HCT116 (cell line): ENCODE results near the gene NOTUM. TPM values are rescaled to one million over a fixed set of nuclear protein-coding genes. Genes with fewer than 3 reads are reported as not detected.

Experiments
- ATAC-seq: fragments of 200-7000 bp; cut with Tn5 transposase; 2 replicates; pipeline ENCODE4 v1.9.1; 2020; ENCODE audit warnings: mild to moderate bottlenecking, moderate library complexity
- BruUV-seq: library from RNA; stranded (reverse); fragments of 400-500 nt; replicated peaks from 2 replicates; lab custom pipeline; 2021; lab: Mats Ljungman, UMichigan
- CTCF ChIA-PET: fragments of 300-600 bp; sonication (Branson Sonifier 250); formaldehyde crosslinking; loops from one replicate; lab custom pipeline; 2021; ENCODE audit warnings: antibody characterized with exemption; lab: Charles Lee
- POLR2A ChIA-PET: fragments of 300-600, 350-600 bp; sonication (Branson Sonifier 250); formaldehyde crosslinking; loops from one replicate; lab custom pipeline; 2021; ENCODE audit warnings: antibody characterized with exemption; lab: Charles Lee
- RAD21 ChIA-PET, 2 experiments: fragments of 300-600 bp; sonication (Branson Sonifier 250); formaldehyde crosslinking; loops; one replicate each; lab custom pipeline; 2023; ENCODE audit warnings: low total read pairs in 2 of 2; ENCODE audit not compliant: uncharacterized antibody in 2 of 2, unreplicated experiment in 2 of 2, low non-redundant PET in 1 of 2; lab: Charles Lee
- DNase-seq: peaks from one replicate; pipeline ENCODE4 v3.0.0-alpha.2; 2010; ENCODE audit warnings: low read depth, low spot score
- H2AFZ ChIP-seq: fragments of 200-600 bp; shearing (Covaris generic), sonication (generic); 2 replicates; pipeline ENCODE4 v1.6.1; 2017; ENCODE audit warnings: low read depth, mixed run types, mixed read lengths, antibody characterized with exemption, low read length; ENCODE audit not compliant: poor library complexity, severe bottlenecking
- H3K27ac ChIP-seq: 2 replicates; pipeline ENCODE4 v1.5.1; 2012; ENCODE audit warnings: low read depth, low read length
- H3K27me3 ChIP-seq: fragments of 200-600 bp; sonication (generic); 2 replicates; pipeline ENCODE4 v1.6.1; 2016; ENCODE audit warnings: mixed run types, low read length, mixed read lengths; ENCODE audit not compliant: insufficient read depth
- H3K36me3 ChIP-seq, 2 experiments: fragments of 200-500 bp in 1 of 2; fragments of 200-600 bp in 1 of 2; sonication (Bioruptor generic) in 1 of 2; sonication (generic) in 1 of 2; 2 replicates each; pipeline versions ENCODE4 v1.5.1 to v1.6.1; 2014 to 2016; ENCODE audit warnings: low read length in 2 of 2, inconsistent platforms in 1 of 2, mixed read lengths in 1 of 2, mixed run types in 1 of 2; ENCODE audit not compliant: insufficient read depth in 2 of 2, control insufficient read depth in 1 of 2
- H3K4me1 ChIP-seq, 2 experiments: fragments of 200-600 bp in 1 of 2; sonication (generic) in 1 of 2; 2 replicates each; pipeline versions ENCODE4 v1.5.1 to v1.6.1; 2012 to 2017; ENCODE audit warnings: low read length in 2 of 2, inconsistent platforms in 1 of 2, mild to moderate bottlenecking in 1 of 2, mixed read lengths in 1 of 2, mixed run types in 1 of 2, moderate library complexity in 1 of 2; ENCODE audit not compliant: insufficient read depth in 2 of 2, control insufficient read depth in 1 of 2
- H3K4me2 ChIP-seq: fragments of 200-600 bp; sonication (generic); 2 replicates; pipeline ENCODE4 v1.6.1; 2017; ENCODE audit warnings: mixed run types, low read length, mixed read lengths
- H3K4me3 ChIP-seq, 2 experiments: fragments of 200-600 bp in 1 of 2; sonication (generic) in 1 of 2; replicated peaks in 1 of 2; 2 replicates each; pipeline ENCODE4 v1.5.1; 2011 to 2016; ENCODE audit warnings: low read length in 2 of 2, control low read depth in 1 of 2, low read depth in 1 of 2, mild to moderate bottlenecking in 1 of 2, mixed read lengths in 1 of 2, mixed run types in 1 of 2
- H3K79me2 ChIP-seq: fragments of 200-600 bp; sonication (generic); 2 replicates; pipeline ENCODE4 v1.6.1; 2017; ENCODE audit warnings: mild to moderate bottlenecking, mixed run types, low read length, moderate library complexity, mixed read lengths; ENCODE audit not compliant: insufficient read depth
- H3K9ac ChIP-seq: fragments of 200-600 bp; sonication (generic); 2 replicates; pipeline ENCODE4 v1.6.1; 2016; ENCODE audit warnings: low read length, mixed read lengths
- H3K9me2 ChIP-seq: fragments of 200-600 bp; sonication (generic), shearing (Covaris generic); 2 replicates; pipeline ENCODE4 v1.6.1; 2017; ENCODE audit warnings: mixed run types, mild to moderate bottlenecking, moderate library complexity; ENCODE audit not compliant: insufficient read depth
- H3K9me3 ChIP-seq, 2 experiments: fragments of 200-500 bp in 1 of 2; fragments of 200-600 bp in 1 of 2; sonication (Bioruptor generic) in 1 of 2; sonication (generic) in 1 of 2; 2 replicates each; pipeline ENCODE4 v1.6.1; 2014 to 2017; ENCODE audit warnings: low read length in 2 of 2, mixed read lengths in 2 of 2, inconsistent platforms in 1 of 2, low read depth in 1 of 2, mild to moderate bottlenecking in 1 of 2, mixed run types in 1 of 2, moderate library complexity in 1 of 2; ENCODE audit not compliant: control insufficient read depth in 1 of 2, insufficient read depth in 1 of 2
- H4K20me1 ChIP-seq: fragments of 200-600 bp; sonication (generic), shearing (Covaris generic); 2 replicates; pipeline ENCODE4 v1.6.1; 2017; ENCODE audit warnings: mixed run types, mild to moderate bottlenecking, moderate library complexity; ENCODE audit not compliant: insufficient read depth
- CBX3 ChIP-seq: IDR thresholded peaks from 2 replicates; pipeline ENCODE4 v1.6.1; 2012; ENCODE audit warnings: low read depth
- CEBPB ChIP-seq: IDR thresholded peaks from 2 replicates; pipeline ENCODE4 v1.6.1; 2012; ENCODE audit warnings: low read depth
- ELF1 ChIP-seq: IDR thresholded peaks from 2 replicates; pipeline ENCODE4 v1.6.1; 2012; ENCODE audit warnings: low read depth, borderline replicate concordance
- EZH2 ChIP-seq: fragments of 200-600 bp; sonication (generic); IDR thresholded peaks from 2 replicates; pipeline ENCODE4 v1.6.1; 2017; ENCODE audit warnings: antibody characterized with exemption, mixed run types
- EZH2phosphoT487 ChIP-seq: fragments of 200-600 bp; IDR thresholded peaks from 2 replicates; pipeline ENCODE4 v1.6.1; 2018; ENCODE audit warnings: antibody characterized with exemption, borderline replicate concordance
- FOSL1 ChIP-seq: IDR thresholded peaks from 2 replicates; pipeline ENCODE4 v1.6.1; 2012; ENCODE audit warnings: low read depth
- JUND ChIP-seq: IDR thresholded peaks from 2 replicates; pipeline ENCODE4 v1.6.1; 2012
- POLR2A ChIP-seq: IDR thresholded peaks from 2 replicates; pipeline ENCODE4 v1.7.0; 2011; ENCODE audit warnings: borderline replicate concordance; ENCODE audit not compliant: insufficient read depth, insufficient read length; ENCODE audit errors: extremely low read depth
- POLR2AphosphoS5 ChIP-seq: IDR thresholded peaks from 2 replicates; pipeline ENCODE4 v1.6.1; 2011; ENCODE audit warnings: mild to moderate bottlenecking, low read depth, low read length, moderate library complexity
- SIN3A ChIP-seq: IDR thresholded peaks from 2 replicates; pipeline ENCODE4 v1.6.1; 2012; ENCODE audit warnings: low read depth
- TCF7L2 ChIP-seq: IDR thresholded peaks from 2 replicates; pipeline ENCODE4 v1.7.0; 2011; ENCODE audit warnings: borderline replicate concordance, inconsistent platforms; ENCODE audit not compliant: insufficient read depth, insufficient read length; ENCODE audit errors: extremely low read depth
- ZBTB33 ChIP-seq: IDR thresholded peaks from 2 replicates; pipeline ENCODE4 v1.6.1; 2011; ENCODE audit warnings: mild to moderate bottlenecking, low read length, moderate library complexity; ENCODE audit not compliant: insufficient replicate concordance; ENCODE audit errors: extremely low read depth
- ZFX ChIP-seq: fragments of 450-650 bp; IDR thresholded peaks from 2 replicates; pipeline ENCODE4 v1.6.1; 2017
- ZNF274 ChIP-seq: fragments of 200-500 bp; sonication (Bioruptor generic); IDR thresholded peaks from 2 replicates; pipeline ENCODE4 v1.6.1; 2014; ENCODE audit warnings: mild to moderate bottlenecking, low read depth, low read length, inconsistent platforms
- intact Hi-C: fragments of 100-400 bp; cut with micrococcal nuclease; formaldehyde crosslinking; loops from 2 replicates; pipeline ENCODE4 v1.10.0; 2022
- total RNA-seq: library from RNA; stranded (reverse); gene quantifications from one replicate; pipeline ENCODE4 v1.2.1, GENCODE V29; 2021; ENCODE audit not compliant: unreplicated experiment
- TF ChIP-seq, protein P1 (sequence below), 3 experiments: fragments of 200-600 bp in 1 of 3; sonication (generic) in 1 of 3; IDR thresholded peaks in 2 of 3; conservative IDR thresholded peaks in 1 of 3; 2 replicates each; pipeline ENCODE4 v1.5.1; 2012 to 2017; ENCODE audit warnings: low read depth in 2 of 3, low read length in 2 of 3, antibody characterized with exemption in 1 of 3, borderline replicate concordance in 1 of 3, control low read depth in 1 of 3, mild to moderate bottlenecking in 1 of 3, mixed read lengths in 1 of 3, mixed run types in 1 of 3, moderate library complexity in 1 of 3; ENCODE audit not compliant: insufficient read depth in 1 of 3
- TF ChIP-seq, protein P2 (sequence below): IDR thresholded peaks from 2 replicates; pipeline ENCODE4 v1.6.1; 2012; ENCODE audit warnings: low read depth
- TF ChIP-seq, protein P3 (sequence below): IDR thresholded peaks from 2 replicates; pipeline ENCODE4 v1.6.1; 2012
- TF ChIP-seq, protein P4 (sequence below): IDR thresholded peaks from 2 replicates; pipeline ENCODE4 v1.6.1; 2012

The NOTUM gene
- total RNA-seq, 1 experiment from 2014 or later: 12.5 TPM

DNA sequence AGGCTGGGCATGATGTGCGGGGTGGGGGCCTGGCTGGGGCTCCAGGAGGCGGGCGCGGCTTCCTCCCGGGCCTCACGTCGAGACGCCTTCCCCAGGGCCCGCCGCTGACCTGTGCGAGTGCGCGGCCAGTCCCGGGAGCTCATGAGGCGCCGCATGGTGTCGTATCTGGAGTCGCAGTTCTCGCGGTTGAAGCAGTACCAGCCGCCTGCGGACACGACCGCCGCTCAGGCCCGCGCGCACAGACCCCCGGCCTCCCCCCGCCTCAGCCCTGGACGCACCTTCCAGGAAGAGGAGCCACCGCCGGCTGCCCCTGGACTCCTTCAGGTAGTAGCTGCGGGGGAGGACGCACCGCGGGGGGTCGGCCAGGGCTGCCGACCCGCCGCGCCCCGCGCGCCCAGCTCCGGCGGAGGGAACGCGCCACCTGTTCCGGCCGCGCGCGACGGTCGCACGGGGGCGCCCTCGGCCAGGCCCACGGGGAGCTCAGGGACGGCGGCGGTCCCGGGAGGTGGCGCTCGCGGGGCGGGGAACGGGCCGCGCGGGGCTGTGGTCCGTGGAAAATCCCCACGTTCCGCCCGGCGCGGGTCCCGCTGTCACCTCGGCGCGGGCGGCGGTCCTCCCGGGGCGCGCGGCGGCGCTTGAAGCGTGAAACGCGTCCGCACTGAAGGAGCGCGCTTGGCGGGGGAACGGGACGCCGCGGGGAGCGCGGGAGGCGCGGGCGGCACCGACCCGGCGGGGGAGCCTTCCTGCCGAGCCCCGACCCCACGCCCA lies 1.4 kb downstream of the NOTUM start:
- BruUV-seq: no TSS peak
- peak; percentile 77 for ATAC-seq
- RAD21 ChIA-PET: interaction anchor here (1.0 to 2.4 kb wide), 4 partner anchors 62 to 78 kb away, joined by 3 to 50 read pairs (median 25); partner anchors contain the start of genes CENPX (in 2 of the 2), LRRC45 (in 2 of the 2) and DCXR (in 1 of the 2)
- TF ChIP-seq FOSL1 (no peak), POLR2A (no peak), EZH2phosphoT487 (no peak), ZFX (peak; percentile 24; the same call in 1 of the 2 replicates), ZNF274 (no peak), ZBTB33 (no peak), JUND (no peak), EZH2 (no peak), SIN3A (no peak), CEBPB (no peak), TCF7L2 (no peak), CBX3 (no peak), POLR2AphosphoS5 (0 out of 2 replicates have a peak, but pooled peaks have one; percentile 34), ELF1 (no peak)
- TF ChIP-seq, protein P1, sequence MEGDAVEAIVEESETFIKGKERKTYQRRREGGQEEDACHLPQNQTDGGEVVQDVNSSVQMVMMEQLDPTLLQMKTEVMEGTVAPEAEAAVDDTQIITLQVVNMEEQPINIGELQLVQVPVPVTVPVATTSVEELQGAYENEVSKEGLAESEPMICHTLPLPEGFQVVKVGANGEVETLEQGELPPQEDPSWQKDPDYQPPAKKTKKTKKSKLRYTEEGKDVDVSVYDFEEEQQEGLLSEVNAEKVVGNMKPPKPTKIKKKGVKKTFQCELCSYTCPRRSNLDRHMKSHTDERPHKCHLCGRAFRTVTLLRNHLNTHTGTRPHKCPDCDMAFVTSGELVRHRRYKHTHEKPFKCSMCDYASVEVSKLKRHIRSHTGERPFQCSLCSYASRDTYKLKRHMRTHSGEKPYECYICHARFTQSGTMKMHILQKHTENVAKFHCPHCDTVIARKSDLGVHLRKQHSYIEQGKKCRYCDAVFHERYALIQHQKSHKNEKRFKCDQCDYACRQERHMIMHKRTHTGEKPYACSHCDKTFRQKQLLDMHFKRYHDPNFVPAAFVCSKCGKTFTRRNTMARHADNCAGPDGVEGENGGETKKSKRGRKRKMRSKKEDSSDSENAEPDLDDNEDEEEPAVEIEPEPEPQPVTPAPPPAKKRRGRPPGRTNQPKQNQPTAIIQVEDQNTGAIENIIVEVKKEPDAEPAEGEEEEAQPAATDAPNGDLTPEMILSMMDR (IDR thresholded peaks at IDR 0.05 in 2 of 3, conservative IDR thresholded peaks at IDR 0.05 in 1 of 3; ENCODE audit: borderline replicate concordance in 1 of 3, insufficient read depth in 1 of 3, low read depth in 2 of 3, low read length in 2 of 3): peak; percentile 58 to 97 (median 67)
- TF ChIP-seq, protein P2, sequence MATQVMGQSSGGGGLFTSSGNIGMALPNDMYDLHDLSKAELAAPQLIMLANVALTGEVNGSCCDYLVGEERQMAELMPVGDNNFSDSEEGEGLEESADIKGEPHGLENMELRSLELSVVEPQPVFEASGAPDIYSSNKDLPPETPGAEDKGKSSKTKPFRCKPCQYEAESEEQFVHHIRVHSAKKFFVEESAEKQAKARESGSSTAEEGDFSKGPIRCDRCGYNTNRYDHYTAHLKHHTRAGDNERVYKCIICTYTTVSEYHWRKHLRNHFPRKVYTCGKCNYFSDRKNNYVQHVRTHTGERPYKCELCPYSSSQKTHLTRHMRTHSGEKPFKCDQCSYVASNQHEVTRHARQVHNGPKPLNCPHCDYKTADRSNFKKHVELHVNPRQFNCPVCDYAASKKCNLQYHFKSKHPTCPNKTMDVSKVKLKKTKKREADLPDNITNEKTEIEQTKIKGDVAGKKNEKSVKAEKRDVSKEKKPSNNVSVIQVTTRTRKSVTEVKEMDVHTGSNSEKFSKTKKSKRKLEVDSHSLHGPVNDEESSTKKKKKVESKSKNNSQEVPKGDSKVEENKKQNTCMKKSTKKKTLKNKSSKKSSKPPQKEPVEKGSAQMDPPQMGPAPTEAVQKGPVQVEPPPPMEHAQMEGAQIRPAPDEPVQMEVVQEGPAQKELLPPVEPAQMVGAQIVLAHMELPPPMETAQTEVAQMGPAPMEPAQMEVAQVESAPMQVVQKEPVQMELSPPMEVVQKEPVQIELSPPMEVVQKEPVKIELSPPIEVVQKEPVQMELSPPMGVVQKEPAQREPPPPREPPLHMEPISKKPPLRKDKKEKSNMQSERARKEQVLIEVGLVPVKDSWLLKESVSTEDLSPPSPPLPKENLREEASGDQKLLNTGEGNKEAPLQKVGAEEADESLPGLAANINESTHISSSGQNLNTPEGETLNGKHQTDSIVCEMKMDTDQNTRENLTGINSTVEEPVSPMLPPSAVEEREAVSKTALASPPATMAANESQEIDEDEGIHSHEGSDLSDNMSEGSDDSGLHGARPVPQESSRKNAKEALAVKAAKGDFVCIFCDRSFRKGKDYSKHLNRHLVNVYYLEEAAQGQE: no peak
- TF ChIP-seq, protein P3, sequence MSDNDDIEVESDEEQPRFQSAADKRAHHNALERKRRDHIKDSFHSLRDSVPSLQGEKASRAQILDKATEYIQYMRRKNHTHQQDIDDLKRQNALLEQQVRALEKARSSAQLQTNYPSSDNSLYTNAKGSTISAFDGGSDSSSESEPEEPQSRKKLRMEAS: no peak
- TF ChIP-seq, protein P4, sequence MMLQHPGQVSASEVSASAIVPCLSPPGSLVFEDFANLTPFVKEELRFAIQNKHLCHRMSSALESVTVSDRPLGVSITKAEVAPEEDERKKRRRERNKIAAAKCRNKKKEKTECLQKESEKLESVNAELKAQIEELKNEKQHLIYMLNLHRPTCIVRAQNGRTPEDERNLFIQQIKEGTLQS: no peak

More for the DNA sequence above, 1.4 kb downstream of the NOTUM start:
- CTCF ChIA-PET: interaction anchor here (0.6 to 3.1 kb wide), 20 partner anchors 9 to 224 kb away, joined by 3 to 151 read pairs (median 4); partner anchors contain the start of genes ASPSCR1, CENPX, DCXR and LRRC45
- Histone ChIP-seq H3K9me3 (no peaks in the 10 kb centered on the region), H3K4me1 (peaks cover 11 to 22% of the 10 kb centered on the region in 2 experiments), H3K9me2 (no peaks in the 10 kb centered on the region), H4K20me1 (no peaks in the 10 kb centered on the region), H3K27ac (peak overlapping the region; percentile 67; the same call in 1 of the 2 replicates), H3K27me3 (no peaks in the 10 kb centered on the region), H3K4me2 (peak overlapping the region; percentile 99), H3K4me3 (peak overlapping the region; percentile 50 to 69), H2AFZ (no peak overlapping the region), H3K9ac (peak overlapping the region; percentile 62), H3K36me3 (no peaks in the 10 kb centered on the region), H3K79me2 (no peaks in the 10 kb centered on the region)
- no peak for DNase-seq
- POLR2A ChIA-PET: interaction anchor here (1.0 kb wide), 2 partner anchors 43 to 57 kb away, joined by 3 to 4 read pairs; no protein-coding TSS in a partner anchor
- intact Hi-C loops: loop anchor here (1.0 kb wide), 1 partner anchor 62 kb away; no protein-coding TSS in a partner anchor
